ENCODE results near the gene TMEM229B.

TMEM229B gene

DNA sequence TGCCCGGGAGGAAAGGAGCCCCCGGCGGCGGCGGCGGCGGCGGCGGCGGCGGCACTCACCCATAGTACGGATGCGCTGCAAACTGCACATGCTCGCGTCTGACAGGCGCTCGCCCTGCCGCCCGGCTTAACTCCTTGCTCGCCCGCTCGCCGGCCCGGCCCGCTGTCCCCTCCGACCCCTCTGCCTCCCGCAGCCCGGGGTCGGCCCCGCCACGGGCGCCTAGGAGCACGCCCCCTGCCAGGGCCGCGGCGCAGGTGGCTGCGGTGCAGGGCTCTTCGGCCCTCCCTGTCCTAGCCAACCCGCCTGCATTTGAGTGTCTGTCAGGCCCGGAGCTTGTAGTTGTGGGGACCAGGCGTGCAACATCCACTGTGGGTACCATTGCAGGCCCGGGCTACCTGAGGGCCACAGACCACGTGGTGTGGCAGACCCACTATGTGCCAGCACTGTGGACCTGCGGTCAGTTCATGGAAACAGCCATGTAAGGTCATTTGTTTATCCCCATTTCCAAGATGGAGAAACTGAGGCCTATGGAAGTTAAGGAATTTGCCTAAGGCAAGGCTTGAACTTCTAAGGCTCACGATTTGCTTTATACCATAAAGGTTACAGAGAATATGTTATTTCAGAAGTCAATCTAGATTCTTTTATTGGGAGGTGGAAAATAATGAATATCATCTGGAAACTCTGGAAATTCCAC is 27.0 kb upstream of the TMEM229B start:
- H3K27ac ChIP-seq (ENCODE audit: low read depth, low read length): no peak overlapping the region
- peaks cover 9% of the 10 kb centered on the region for H3K4me1 ChIP-seq (ENCODE audit: control insufficient read depth, insufficient read depth, low read length)
- H3K4me3 ChIP-seq (ENCODE audit: low read depth, low read length): peak overlapping the region; percentile 68
- no peaks in the 10 kb centered on the region for H3K9me3 ChIP-seq (ENCODE audit: control insufficient read depth, insufficient read depth, low read depth, low read length)
- peaks cover 85% of the 10 kb centered on the region for H3K27me3 ChIP-seq (ENCODE audit: control insufficient read depth, insufficient read depth, low read length)
- no peaks in the 10 kb centered on the region for H3K36me3 ChIP-seq (ENCODE audit: control insufficient read depth, insufficient read depth, low read length)
- no peak overlapping the region for H3K9ac ChIP-seq (ENCODE audit: low read length)

DNA sequence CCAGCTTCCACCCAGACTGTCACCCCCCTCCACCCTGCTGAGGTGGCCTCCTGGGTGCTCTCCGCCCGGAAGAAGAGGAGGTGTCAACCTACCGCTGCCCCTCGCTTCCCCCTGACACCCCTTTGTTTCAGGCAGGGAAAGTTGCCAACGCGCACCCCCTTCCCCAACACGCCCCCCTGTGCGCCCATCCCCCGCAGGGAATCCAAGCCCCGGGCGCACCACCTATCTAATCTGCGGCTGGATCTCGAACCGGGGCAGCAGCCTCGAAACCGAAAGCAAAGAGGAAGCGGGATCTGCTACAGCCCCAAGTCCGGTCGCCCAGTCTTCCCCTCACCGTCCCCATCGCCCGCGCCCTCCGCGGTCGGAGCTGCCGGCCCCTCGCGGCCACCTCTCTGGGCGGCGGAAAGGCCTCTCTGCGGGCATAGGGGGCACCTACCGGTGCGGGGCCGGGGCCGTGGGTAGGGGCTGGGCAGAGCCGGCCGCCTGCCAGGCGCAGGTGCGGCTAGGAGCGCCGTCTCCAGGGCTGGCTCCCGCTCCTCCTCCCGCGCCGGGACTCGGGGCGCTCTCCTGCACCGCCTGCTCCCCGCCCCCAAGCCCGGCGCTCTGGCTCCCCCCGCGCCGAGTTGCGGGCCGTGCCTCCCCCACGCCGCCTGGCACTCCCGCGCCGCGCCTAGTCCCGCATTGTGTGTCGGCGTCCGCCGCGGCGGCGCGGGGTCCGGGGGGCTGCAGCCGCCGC is 26.3 kb upstream of the TMEM229B start:
- Histone ChIP-seq H3K9me3 (ENCODE audit: control insufficient read depth, insufficient read depth, low read depth, low read length) (no peaks in the 10 kb centered on the region), H3K27ac (ENCODE audit: low read depth, low read length) (no peak overlapping the region), H3K27me3 (ENCODE audit: control insufficient read depth, insufficient read depth, low read length) (peaks cover 82% of the 10 kb centered on the region), H3K9ac (ENCODE audit: low read length) (no peak overlapping the region), H3K4me3 (ENCODE audit: low read depth, low read length) (peak overlapping the region; percentile 68), H3K4me1 (ENCODE audit: control insufficient read depth, insufficient read depth, low read length) (peaks cover 9% of the 10 kb centered on the region), H3K36me3 (ENCODE audit: control insufficient read depth, insufficient read depth, low read length) (no peaks in the 10 kb centered on the region)

DNA sequence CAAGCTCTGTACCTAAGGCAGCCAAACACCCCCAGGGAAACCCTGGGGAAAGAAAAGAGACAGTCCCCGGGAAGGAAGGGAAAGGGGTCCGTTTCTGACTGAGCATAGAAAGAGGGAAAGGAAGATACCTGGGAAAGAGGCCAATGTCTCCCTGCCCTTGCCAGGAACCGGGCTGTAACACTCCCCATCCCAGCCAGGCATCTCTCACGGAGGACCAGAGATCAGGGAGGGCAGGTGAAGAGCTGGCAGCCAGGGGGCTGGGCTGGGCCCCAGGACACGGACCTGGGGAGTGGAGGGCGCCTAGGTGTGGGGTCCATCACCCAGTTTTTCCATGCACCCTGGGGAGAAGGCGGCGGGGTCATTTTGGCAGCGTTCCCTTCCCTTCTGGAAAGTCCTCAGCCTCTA is 25.7 kb upstream of the TMEM229B start:
- Histone ChIP-seq H3K36me3 (ENCODE audit: control insufficient read depth, insufficient read depth, low read length) (no peaks in the 10 kb centered on the region), H3K27me3 (ENCODE audit: control insufficient read depth, insufficient read depth, low read length) (peaks cover 78% of the 10 kb centered on the region), H3K9ac (ENCODE audit: low read length) (no peak overlapping the region), H3K9me3 (ENCODE audit: control insufficient read depth, insufficient read depth, low read depth, low read length) (no peaks in the 10 kb centered on the region), H3K27ac (ENCODE audit: low read depth, low read length) (no peak overlapping the region), H3K4me3 (ENCODE audit: low read depth, low read length) (peak overlapping the region; percentile 68), H3K4me1 (ENCODE audit: control insufficient read depth, insufficient read depth, low read length) (peaks cover 9% of the 10 kb centered on the region)

DNA sequence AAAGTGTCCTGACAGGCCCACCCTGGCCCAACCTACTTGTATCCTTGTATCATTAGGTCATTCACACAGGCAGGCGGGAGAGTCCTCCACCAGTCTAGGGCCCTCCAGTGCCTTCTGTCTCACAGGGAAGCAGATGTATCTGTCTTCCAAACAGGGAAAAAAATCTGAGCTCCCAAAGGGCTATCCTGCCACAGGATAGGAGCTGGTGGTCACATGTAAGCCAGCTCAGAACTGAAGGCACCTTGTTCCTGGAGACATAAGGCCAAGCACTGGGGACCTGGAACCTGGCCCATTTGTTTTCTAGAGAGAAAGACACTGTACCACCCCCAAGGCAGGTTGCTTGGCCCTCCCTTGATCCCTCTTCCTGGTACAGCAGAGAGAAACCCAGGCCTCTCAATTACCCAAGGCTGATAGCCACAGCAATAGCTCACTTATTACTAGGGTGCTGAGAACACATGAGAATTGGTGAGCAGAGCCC is 25.1 kb upstream of the TMEM229B start:
- no peak overlapping the region for H3K27ac ChIP-seq (ENCODE audit: low read depth, low read length)

DNA sequence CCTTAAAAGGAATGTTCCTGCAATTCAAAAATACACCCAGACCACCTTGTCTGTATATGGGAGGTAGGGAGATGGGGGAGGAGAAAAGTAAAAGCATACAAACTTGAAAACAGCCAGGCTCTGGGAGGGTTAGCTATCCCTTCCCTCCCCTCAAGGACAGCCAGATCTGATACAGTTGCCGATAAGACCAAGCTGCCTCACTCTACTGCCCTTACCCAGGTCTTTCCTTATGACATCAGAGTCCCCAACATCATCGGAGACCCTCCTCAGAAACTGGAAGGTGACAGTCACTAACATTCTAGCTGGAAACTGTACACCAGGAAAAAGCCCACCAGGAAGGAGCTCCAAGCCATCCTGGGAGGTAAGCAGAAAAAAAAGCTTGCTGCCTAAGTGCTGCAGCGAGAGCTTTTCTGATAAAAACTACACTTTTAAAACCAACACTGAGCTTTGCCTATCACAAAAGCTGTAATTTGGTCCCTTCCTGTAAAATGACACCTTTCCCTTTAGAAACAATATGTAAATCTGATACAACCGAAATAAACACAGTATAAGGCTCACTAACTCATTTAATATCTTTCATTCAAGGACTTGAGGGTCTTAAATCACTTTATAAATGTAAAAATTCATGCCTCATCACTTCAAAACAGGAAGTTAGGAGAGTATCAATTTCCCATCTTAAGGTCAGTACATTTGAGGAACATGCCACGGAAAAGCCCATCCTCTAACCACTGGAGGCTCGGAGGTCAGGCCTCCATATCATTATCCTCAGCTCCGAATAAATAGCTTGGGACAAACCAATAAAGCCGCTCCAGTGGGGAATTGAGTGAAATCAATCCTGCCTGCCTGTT is 24.2 kb upstream of the TMEM229B start:
- H3K9ac ChIP-seq (ENCODE audit: low read length): no peak overlapping the region
- no peaks in the 10 kb centered on the region for H3K9me3 ChIP-seq (ENCODE audit: control insufficient read depth, insufficient read depth, low read depth, low read length)
- peaks cover 63% of the 10 kb centered on the region for H3K27me3 ChIP-seq (ENCODE audit: control insufficient read depth, insufficient read depth, low read length)
- no peak overlapping the region for H3K27ac ChIP-seq (ENCODE audit: low read depth, low read length)
- no peak overlapping the region for H3K4me3 ChIP-seq (ENCODE audit: low read depth, low read length)
- no peaks in the 10 kb centered on the region for H3K36me3 ChIP-seq (ENCODE audit: control insufficient read depth, insufficient read depth, low read length)
- H3K4me1 ChIP-seq (ENCODE audit: control insufficient read depth, insufficient read depth, low read length): peaks cover 9% of the 10 kb centered on the region

More for the DNA sequence above, 25.1 kb upstream of the TMEM229B start:
- Histone ChIP-seq H3K36me3 (ENCODE audit: control insufficient read depth, insufficient read depth, low read length) (no peaks in the 10 kb centered on the region), H3K9me3 (ENCODE audit: control insufficient read depth, insufficient read depth, low read depth, low read length) (no peaks in the 10 kb centered on the region), H3K27me3 (ENCODE audit: control insufficient read depth, insufficient read depth, low read length) (peaks cover 73% of the 10 kb centered on the region), H3K4me1 (ENCODE audit: control insufficient read depth, insufficient read depth, low read length) (peaks cover 9% of the 10 kb centered on the region), H3K9ac (ENCODE audit: low read length) (no peak overlapping the region), H3K4me3 (ENCODE audit: low read depth, low read length) (no peak overlapping the region)

DNA sequence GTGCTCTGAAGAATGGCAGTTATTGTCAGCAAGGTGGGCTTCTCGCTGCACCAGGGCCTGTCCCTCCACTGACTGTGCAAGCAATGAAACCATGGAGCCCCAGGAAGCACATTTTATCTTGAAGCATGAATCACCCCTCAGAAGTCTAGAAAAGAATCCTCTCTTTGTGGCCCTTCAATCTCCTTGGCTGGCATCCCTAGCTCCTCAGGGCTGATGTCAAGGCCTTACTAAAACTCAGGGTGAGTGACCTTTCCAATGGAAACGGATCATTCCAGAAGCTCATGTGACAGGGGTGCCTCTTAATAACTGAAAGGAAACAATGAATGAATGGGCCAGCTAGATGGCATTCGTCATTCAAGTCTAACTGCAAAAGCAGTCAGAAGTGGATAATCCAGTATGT is 22.3 kb upstream of the TMEM229B start:
- H3K9me3 ChIP-seq (ENCODE audit: control insufficient read depth, insufficient read depth, low read depth, low read length): no peaks in the 10 kb centered on the region
- H3K27ac ChIP-seq (ENCODE audit: low read depth, low read length): no peak overlapping the region
- no peaks in the 10 kb centered on the region for H3K36me3 ChIP-seq (ENCODE audit: control insufficient read depth, insufficient read depth, low read length)
- H3K4me3 ChIP-seq (ENCODE audit: low read depth, low read length): no peak overlapping the region
- H3K9ac ChIP-seq (ENCODE audit: low read length): no peak overlapping the region
- H3K27me3 ChIP-seq (ENCODE audit: control insufficient read depth, insufficient read depth, low read length): peaks cover 45% of the 10 kb centered on the region
- H3K4me1 ChIP-seq (ENCODE audit: control insufficient read depth, insufficient read depth, low read length): peaks cover 6% of the 10 kb centered on the region

DNA sequence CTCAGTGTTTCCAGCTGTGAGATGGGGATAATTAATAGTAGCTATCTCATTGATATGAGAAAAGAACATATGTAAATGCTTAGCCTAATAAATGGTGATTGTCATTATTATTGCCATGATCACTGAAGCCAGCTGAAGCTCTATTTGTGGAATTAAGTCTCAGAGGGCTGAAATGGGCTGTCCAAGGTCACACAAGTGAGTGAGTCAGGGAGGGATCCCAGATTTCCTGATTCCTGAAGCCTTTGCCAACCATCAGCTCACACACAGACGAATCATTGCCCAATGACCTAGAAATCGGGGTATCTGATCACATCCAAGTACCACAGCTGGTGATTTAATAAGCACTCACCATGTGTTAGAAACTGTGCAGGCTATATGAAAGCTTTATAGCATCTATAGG is 21.6 kb upstream of the TMEM229B start:
- H3K4me1 ChIP-seq (ENCODE audit: control insufficient read depth, insufficient read depth, low read length): peaks cover 6% of the 10 kb centered on the region
- no peak overlapping the region for H3K9ac ChIP-seq (ENCODE audit: low read length)
- no peak overlapping the region for H3K4me3 ChIP-seq (ENCODE audit: low read depth, low read length)
- H3K36me3 ChIP-seq (ENCODE audit: control insufficient read depth, insufficient read depth, low read length): no peaks in the 10 kb centered on the region
- H3K9me3 ChIP-seq (ENCODE audit: control insufficient read depth, insufficient read depth, low read depth, low read length): no peaks in the 10 kb centered on the region
- H3K27ac ChIP-seq (ENCODE audit: low read depth, low read length): no peak overlapping the region
- H3K27me3 ChIP-seq (ENCODE audit: control insufficient read depth, insufficient read depth, low read length): peaks cover 38% of the 10 kb centered on the region

DNA sequence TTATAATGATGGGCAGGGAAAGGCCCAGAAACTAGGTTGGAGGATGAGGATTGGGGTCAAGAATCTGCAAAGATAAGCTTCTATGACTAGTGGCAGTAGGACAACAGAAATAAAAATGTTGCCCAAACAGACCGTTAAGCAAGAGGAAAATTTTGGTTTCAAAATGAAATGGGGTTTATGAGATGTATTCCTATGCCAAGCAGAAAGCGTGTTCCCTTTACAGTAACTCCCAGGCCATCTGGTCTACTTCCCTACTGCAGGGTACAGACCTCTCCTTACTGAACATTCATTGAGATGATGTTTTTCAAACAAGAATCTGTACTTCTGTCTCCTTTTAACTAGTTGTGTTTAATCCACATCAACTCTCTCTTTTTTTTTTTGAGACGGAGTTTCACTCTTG is 20.4 kb upstream of the TMEM229B start:
- Histone ChIP-seq H3K4me1 (ENCODE audit: control insufficient read depth, insufficient read depth, low read length) (peaks cover 6% of the 10 kb centered on the region), H3K27ac (ENCODE audit: low read depth, low read length) (no peak overlapping the region), H3K36me3 (ENCODE audit: control insufficient read depth, insufficient read depth, low read length) (no peaks in the 10 kb centered on the region), H3K27me3 (ENCODE audit: control insufficient read depth, insufficient read depth, low read length) (peaks cover 27% of the 10 kb centered on the region), H3K9ac (ENCODE audit: low read length) (no peak overlapping the region), H3K4me3 (ENCODE audit: low read depth, low read length) (no peak overlapping the region), H3K9me3 (ENCODE audit: control insufficient read depth, insufficient read depth, low read depth, low read length) (no peaks in the 10 kb centered on the region)

DNA sequence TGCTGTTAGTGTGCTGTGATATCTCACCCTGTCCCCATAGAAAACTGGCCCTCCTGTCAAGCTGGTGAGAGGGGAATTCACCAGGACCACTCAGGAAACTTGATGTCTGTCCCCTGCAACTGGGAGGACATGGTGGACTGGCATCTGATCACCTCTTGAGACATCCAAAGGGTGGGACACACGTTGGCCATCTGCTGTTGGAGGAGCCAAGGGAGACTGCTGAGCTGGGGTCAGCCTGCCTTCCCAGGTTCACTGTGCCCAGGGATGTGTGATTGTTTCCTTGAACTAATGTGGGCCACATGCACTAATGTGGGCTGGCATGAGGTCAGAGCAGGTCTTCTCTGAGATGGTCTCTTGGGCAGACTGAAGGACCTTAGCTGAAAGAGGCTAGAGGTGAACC is 16.7 kb upstream of the TMEM229B start:
- H3K4me1 ChIP-seq (ENCODE audit: control insufficient read depth, insufficient read depth, low read length): no peaks in the 10 kb centered on the region; the same call in 1 of the 2 replicates
- no peaks in the 10 kb centered on the region for H3K27me3 ChIP-seq (ENCODE audit: control insufficient read depth, insufficient read depth, low read length)
- no peak overlapping the region for H3K4me3 ChIP-seq (ENCODE audit: low read depth, low read length)
- H3K36me3 ChIP-seq (ENCODE audit: control insufficient read depth, insufficient read depth, low read length): no peaks in the 10 kb centered on the region
- H3K27ac ChIP-seq (ENCODE audit: low read depth, low read length): no peak overlapping the region
- no peaks in the 10 kb centered on the region for H3K9me3 ChIP-seq (ENCODE audit: control insufficient read depth, insufficient read depth, low read depth, low read length)
- H3K9ac ChIP-seq (ENCODE audit: low read length): no peak overlapping the region

DNA sequence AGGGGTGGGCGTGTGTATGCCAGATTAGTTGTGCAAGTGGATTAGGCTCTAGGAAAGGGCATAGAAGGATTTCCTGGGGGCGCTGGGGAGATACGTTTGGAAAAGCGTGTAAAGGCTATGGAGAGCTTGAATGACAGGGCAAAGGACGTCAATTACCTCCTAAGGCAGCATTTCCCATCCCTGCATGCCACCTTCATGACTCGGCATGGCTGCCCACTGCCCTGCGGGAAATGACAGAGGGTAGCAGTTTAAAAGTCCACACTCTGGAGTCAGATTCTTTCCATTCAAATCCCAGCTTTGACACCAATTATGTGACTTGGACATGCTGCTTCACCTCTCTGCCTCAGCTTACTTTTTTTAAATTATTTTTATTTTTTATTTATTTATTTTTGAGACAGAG is 14.8 kb upstream of the TMEM229B start:
- H3K27me3 ChIP-seq (ENCODE audit: control insufficient read depth, insufficient read depth, low read length): no peaks in the 10 kb centered on the region
- no peak overlapping the region for H3K4me3 ChIP-seq (ENCODE audit: low read depth, low read length)
- H3K27ac ChIP-seq (ENCODE audit: low read depth, low read length): no peak overlapping the region
- no peaks in the 10 kb centered on the region; the same call in 1 of the 2 replicates for H3K4me1 ChIP-seq (ENCODE audit: control insufficient read depth, insufficient read depth, low read length)
- H3K36me3 ChIP-seq (ENCODE audit: control insufficient read depth, insufficient read depth, low read length): no peaks in the 10 kb centered on the region
- no peaks in the 10 kb centered on the region for H3K9me3 ChIP-seq (ENCODE audit: control insufficient read depth, insufficient read depth, low read depth, low read length)
- no peak overlapping the region for H3K9ac ChIP-seq (ENCODE audit: low read length)

Measured in HUES6 (cell line).